WERI-Rb-1 (cell line): ENCODE measurements around the gene AAK1.
"Not testable (repeated sequence)": the region's sequence is repeated elsewhere in the genome, so short reads cannot be mapped to it uniquely, and the experiment has no call there.

Experiments used
- DNase-seq: peaks from one replicate; pipeline ENCODE4 v3.0.0-alpha.2; 2020
- H3K27ac ChIP-seq: fragments of 250-450 bp; sonication (Bioruptor Pico); 2 replicates; pipeline ENCODE4 v1.5.1; 2020; ENCODE audit warnings: mild to moderate bottlenecking, moderate library complexity
- H3K27me3 ChIP-seq: fragments of 250-450 bp; sonication (Bioruptor Pico); 2 replicates; pipeline ENCODE4 v1.5.1; 2021; ENCODE audit warnings: mild to moderate bottlenecking, low read depth, moderate library complexity; ENCODE audit not compliant: insufficient read depth, severe bottlenecking
- H3K36me3 ChIP-seq: fragments of 250-450 bp; sonication (Bioruptor Pico); 2 replicates; pipeline ENCODE4 v1.5.1; 2020; ENCODE audit warnings: mild to moderate bottlenecking, moderate library complexity
- H3K4me3 ChIP-seq: 2 replicates; pipeline ENCODE4 v1.5.1; 2011; ENCODE audit warnings: low read depth, mild to moderate bottlenecking, control low read depth, low read length
- H3K9me3 ChIP-seq: fragments of 250-450 bp; sonication (Bioruptor Pico); 2 replicates; pipeline ENCODE4 v1.5.1; 2021; ENCODE audit warnings: mild to moderate bottlenecking, moderate library complexity; ENCODE audit not compliant: severe bottlenecking
- TF ChIP-seq, protein P1 (sequence below): IDR thresholded peaks from 2 replicates; pipeline ENCODE4 v1.5.1; 2011; ENCODE audit warnings: low read depth, mild to moderate bottlenecking, control low read depth, inconsistent platforms, low read length

Gene AAK1

DNA sequence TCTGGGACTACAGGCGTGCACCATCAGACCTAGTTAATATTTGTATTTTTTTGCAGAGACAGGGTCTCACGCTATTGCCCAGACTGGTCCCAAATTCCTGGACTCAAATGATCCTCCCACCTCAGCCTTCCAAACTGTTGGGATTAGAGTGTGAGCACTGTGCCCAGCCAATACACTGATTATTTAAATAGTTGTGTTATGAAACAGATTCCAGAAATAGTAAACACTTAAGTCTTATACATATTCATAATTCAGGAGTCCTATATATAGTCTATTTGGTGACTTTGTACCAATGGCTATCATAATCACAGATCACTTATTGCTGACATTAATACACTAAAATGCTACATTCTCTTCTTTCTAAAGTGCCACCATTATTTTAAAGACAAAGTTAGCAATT, 219.1 kb downstream of the AAK1 start:
- TF ChIP-seq, protein P1, sequence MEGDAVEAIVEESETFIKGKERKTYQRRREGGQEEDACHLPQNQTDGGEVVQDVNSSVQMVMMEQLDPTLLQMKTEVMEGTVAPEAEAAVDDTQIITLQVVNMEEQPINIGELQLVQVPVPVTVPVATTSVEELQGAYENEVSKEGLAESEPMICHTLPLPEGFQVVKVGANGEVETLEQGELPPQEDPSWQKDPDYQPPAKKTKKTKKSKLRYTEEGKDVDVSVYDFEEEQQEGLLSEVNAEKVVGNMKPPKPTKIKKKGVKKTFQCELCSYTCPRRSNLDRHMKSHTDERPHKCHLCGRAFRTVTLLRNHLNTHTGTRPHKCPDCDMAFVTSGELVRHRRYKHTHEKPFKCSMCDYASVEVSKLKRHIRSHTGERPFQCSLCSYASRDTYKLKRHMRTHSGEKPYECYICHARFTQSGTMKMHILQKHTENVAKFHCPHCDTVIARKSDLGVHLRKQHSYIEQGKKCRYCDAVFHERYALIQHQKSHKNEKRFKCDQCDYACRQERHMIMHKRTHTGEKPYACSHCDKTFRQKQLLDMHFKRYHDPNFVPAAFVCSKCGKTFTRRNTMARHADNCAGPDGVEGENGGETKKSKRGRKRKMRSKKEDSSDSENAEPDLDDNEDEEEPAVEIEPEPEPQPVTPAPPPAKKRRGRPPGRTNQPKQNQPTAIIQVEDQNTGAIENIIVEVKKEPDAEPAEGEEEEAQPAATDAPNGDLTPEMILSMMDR: no peak
- no peak for DNase-seq
- Histone ChIP-seq H3K27me3 (no peaks in the 10 kb centered on the region), H3K36me3 (peaks cover 46% of the 10 kb centered on the region), H3K4me3 (no peak overlapping the region), H3K9me3 (no peaks in the 10 kb centered on the region), H3K27ac (no peak overlapping the region)

DNA sequence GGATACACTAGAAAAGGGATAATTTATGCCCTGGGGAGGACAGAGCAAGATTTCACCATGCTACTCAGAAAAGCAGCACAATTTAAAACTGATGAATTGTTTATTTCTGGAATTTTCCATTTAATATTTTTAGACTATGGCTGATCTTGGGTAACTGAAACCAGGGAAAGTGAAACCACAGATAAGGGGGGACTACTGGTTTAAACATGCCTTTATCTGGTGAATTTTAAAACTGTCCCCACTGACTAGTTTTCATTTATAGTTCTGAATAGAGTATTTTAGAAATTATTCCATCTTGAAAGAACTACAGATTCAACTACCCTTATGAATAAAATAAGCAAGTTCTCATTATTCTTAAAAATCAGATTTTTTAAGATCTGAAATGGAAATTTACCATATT, 221.3 kb downstream of the AAK1 start:
- H3K27ac ChIP-seq: no peak overlapping the region
- no peak overlapping the region for H3K4me3 ChIP-seq
- no peaks in the 10 kb centered on the region for H3K9me3 ChIP-seq
- H3K36me3 ChIP-seq: peaks cover 44% of the 10 kb centered on the region
- H3K27me3 ChIP-seq: no peaks in the 10 kb centered on the region
- TF ChIP-seq, protein P1: no peak
- DNase-seq: no peak

DNA sequence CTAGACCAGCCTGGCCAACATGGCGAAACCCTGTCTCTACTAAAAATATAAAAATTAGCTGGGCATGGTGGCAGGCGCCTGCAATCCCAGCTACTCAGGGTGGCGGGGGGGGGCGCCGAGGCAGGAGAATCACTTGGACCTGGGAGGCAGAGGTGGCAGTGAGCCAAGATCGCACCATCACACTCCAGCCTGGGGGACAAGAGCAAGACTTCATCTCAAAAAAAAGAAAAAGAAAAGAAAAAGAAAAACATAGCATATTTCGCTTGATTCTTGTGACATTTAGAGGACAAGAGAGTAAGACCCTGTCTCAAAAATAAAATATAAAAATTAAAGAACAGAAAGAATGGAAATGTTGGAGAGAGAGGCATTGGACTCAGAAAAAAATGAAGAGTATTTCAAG, 224.4 kb downstream of the AAK1 start:
- H3K4me3 ChIP-seq, H3K9me3 ChIP-seq: not testable (repeated sequence)
- peaks cover 42% of the 10 kb centered on the region for H3K36me3 ChIP-seq

DNA sequence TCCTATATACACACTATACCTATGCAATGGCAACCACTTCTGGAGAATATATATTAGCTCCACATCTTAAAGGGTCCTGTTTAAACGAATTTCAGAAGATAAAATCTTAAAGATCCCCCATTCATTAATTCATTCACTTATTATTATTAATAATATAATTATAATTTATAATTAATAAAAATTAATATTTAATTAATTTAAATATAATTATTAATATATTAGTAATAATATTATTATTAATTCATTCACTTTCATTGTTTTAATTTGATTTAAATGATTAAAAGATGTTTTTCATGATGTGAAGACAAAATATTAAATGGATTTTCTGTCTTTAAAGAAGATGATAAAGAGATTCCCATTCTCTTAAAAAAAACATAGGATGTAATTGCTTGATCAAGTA, 227.4 kb downstream of the AAK1 start:
- Histone ChIP-seq H3K4me3 (no peak overlapping the region), H3K9me3 (no peaks in the 10 kb centered on the region), H3K27me3 (no peaks in the 10 kb centered on the region), H3K36me3 (peaks cover 44% of the 10 kb centered on the region), H3K27ac (no peak overlapping the region)
- DNase-seq: no peak
- TF ChIP-seq, protein P1: no peak

More for the DNA sequence above, 224.4 kb downstream of the AAK1 start:
- H3K27me3 ChIP-seq, DNase-seq, H3K27ac ChIP-seq: not testable (repeated sequence)
